Esophagus squamous epithelium (tissue), 5 donors: Measurements from ENCODE around the gene LGR4. TPM values are rescaled to one million over a fixed set of nuclear protein-coding genes. Genes with fewer than 3 reads are reported as not detected.

ENCODE experiments used
- DNase-seq: peaks from one replicate; lab custom pipeline; 2025; lab: John Stamatoyannopoulos, UW
- H3K27ac ChIP-seq, 4 donors: fragments of 200-600 bp; sonication (generic); one replicate each; pipeline ENCODE4 v1.5.1; 2016 to 2019; ENCODE audit warnings: mild to moderate bottlenecking in 1 of 4
- H3K27me3 ChIP-seq, 4 donors: fragments of 200-600 bp; sonication (generic); 1 replicate in 3 of 4; 2 replicates in 1 of 4; pipeline versions ENCODE4 v1.5.1 to v1.6.0; 2017 to 2021; ENCODE audit warnings: antibody characterized with exemption in 1 of 4
- H3K36me3 ChIP-seq, 3 donors: fragments of 200-600 bp; sonication (generic); one replicate each; pipeline ENCODE4 v1.5.1; 2016 to 2019
- H3K4me1 ChIP-seq, 3 donors: fragments of 200-600 bp; sonication (generic); one replicate each; pipeline ENCODE4 v1.5.1; 2017 to 2019
- H3K4me3 ChIP-seq, 4 donors: fragments of 200-600 bp; sonication (generic); 1 replicate in 3 of 4; 2 replicates in 1 of 4; pipeline ENCODE4 v1.5.1; 2016 to 2019; ENCODE audit warnings: mild to moderate bottlenecking in 2 of 4, moderate library complexity in 1 of 4
- H3K9me3 ChIP-seq, 3 donors: fragments of 200-600 bp; sonication (generic); one replicate each; pipeline ENCODE4 v1.5.1; 2016 to 2019
- POLR2A ChIP-seq, 4 donors: fragments of 450-650 bp; IDR thresholded peaks; one replicate each; pipeline ENCODE4 v1.6.1; 2017; ENCODE audit warnings: antibody characterized with exemption in 4 of 4, mild to moderate bottlenecking in 4 of 4, moderate library complexity in 3 of 4
- WGBS, 2 donors: methylation state at CpG; one replicate each; pipeline ENCODE4 v1.1.5; 2018; 5-methylcytosine and 5-hydroxymethylcytosine counted together
- intact Hi-C: fragments of 100-400 bp; cut with DNase I; formaldehyde crosslinking; loops from one replicate; pipeline ENCODE4 v1.15.0; 2022
- total RNA-seq, 4 donors: library from RNA; depleted of rRNA; stranded (reverse); fragments of >200 nt; gene quantifications; one replicate each; pipeline ENCODE4 v1.1.0, GENCODE V29; 2016
- TF ChIP-seq, protein P1 (sequence below), 6 experiments: fragments of 450-650 bp in 4 of 6; fragments of 200-600 bp in 2 of 6; sonication (generic) in 2 of 6; IDR thresholded peaks; one replicate each; pipeline ENCODE4 v1.5.1; 2016 to 2019; ENCODE audit warnings: antibody characterized with exemption in 6 of 6, mild to moderate bottlenecking in 4 of 6, moderate library complexity in 4 of 6
- donor health status: DM: yes; HTN: yes; CAD: no.

The LGR4 gene
- total RNA-seq, 4 donors from 2014 or later, result 22.3 to 45.6 (median 35.1) TPM

DNA sequence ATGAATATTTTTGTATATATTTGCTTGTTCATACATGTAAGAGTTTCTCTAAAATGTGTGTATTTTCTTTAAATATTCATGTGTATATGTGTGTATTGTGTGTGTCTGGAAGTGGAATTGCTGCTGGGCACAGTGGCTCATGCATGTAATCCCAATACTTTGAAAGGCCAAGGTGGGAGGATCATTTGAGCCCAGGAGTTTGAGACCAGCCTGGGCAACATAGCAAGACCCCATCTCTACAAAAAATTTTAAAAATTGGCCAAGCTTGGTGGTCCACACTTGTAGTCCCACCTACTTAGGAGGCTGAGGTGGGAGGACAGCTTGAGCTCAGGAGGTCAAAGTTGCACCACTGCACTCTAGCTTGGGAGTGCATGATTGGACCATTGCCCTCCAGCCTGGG lies 4.7 kb upstream of the LGR4 start:
- DNase-seq, result no peak
- Histone ChIP-seq H3K36me3 (no peaks in the 10 kb centered on the region), H3K4me3 (no peak overlapping the region), H3K4me1 (peaks cover 4 to 9% (median 6%) of the 10 kb centered on the region in 3 donors), H3K9me3 (no peaks in the 10 kb centered on the region), H3K27me3 (no peaks in the 10 kb centered on the region), H3K27ac (no peak overlapping the region)
- TF ChIP-seq, protein P1, sequence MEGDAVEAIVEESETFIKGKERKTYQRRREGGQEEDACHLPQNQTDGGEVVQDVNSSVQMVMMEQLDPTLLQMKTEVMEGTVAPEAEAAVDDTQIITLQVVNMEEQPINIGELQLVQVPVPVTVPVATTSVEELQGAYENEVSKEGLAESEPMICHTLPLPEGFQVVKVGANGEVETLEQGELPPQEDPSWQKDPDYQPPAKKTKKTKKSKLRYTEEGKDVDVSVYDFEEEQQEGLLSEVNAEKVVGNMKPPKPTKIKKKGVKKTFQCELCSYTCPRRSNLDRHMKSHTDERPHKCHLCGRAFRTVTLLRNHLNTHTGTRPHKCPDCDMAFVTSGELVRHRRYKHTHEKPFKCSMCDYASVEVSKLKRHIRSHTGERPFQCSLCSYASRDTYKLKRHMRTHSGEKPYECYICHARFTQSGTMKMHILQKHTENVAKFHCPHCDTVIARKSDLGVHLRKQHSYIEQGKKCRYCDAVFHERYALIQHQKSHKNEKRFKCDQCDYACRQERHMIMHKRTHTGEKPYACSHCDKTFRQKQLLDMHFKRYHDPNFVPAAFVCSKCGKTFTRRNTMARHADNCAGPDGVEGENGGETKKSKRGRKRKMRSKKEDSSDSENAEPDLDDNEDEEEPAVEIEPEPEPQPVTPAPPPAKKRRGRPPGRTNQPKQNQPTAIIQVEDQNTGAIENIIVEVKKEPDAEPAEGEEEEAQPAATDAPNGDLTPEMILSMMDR (IDR thresholded peaks at IDR 0.05), result no peak
- TF ChIP-seq POLR2A (IDR thresholded peaks at IDR 0.05), result no peak
- intact Hi-C loops, result no loop called here

DNA sequence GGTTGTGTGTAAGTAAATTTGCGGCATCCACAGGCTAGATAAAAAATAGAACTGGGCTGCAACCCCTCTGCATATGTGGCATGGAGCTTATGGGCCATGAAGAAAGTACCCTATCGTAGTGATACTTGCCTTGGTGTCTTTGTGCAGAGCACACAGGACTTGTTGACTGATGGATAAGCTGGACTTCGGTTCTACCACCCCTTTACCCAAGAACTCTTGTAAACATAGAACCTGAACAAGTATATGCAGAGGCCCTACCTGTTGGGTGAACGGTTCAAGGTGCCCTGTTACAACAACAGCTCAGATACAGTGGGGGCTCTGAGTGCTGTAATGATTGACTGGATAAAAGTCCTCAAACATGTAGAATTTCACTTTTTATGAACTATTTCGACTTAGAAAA lies 3.0 kb upstream of the LGR4 start:
- H3K27me3 ChIP-seq, result peaks cover 0 to 3% (median 0%) of the 10 kb centered on the region in 4 donors
- intact Hi-C loops, result no loop called here
- DNase-seq, result no peak
- H3K4me1 ChIP-seq, result peaks cover 4 to 23% (median 11%) of the 10 kb centered on the region in 3 donors
- TF ChIP-seq, protein P1 (IDR thresholded peaks at IDR 0.05), result no peak
- no peak for TF ChIP-seq POLR2A (IDR thresholded peaks at IDR 0.05)
- H3K9me3 ChIP-seq, result no peaks in the 10 kb centered on the region
- no peaks in the 10 kb centered on the region for H3K36me3 ChIP-seq
- WGBS, 2 donors, result 89 to 90% methylated on average over 5 of the region's 5 CpGs
- H3K27ac ChIP-seq, result no peak overlapping the region
- H3K4me3 ChIP-seq, result no peak overlapping the region

DNA sequence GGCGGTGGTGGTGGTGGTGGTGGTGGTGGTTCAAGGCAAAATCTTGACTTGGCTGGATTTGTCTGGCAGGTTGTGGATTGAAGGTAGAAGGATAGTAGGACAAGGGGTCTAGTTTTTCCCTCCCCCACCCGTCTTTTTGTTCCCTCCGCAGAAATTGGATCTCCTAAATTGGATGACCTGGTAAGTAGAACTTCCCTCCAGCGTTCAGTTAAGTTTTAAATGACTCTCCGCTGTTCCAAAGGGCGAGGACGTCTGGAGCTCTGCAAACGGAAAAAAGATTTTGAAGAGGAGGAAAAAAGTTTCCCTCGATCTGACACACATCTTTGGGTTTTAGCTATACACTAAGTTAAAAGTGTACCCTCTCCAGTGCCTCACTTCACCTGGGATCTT lies 422 bp upstream of the LGR4 start:
- peak overlapping the region; percentile 68 to 97 (median 89) for H3K4me3 ChIP-seq
- WGBS, 2 donors, result 7 to 22% methylated on average over 8 of the region's 9 CpGs
- no peaks in the 10 kb centered on the region for H3K36me3 ChIP-seq
- H3K27me3 ChIP-seq, result peaks cover 0 to 3% (median 0%) of the 10 kb centered on the region in 4 donors
- DNase-seq, result no peak
- intact Hi-C loops, result no loop called here
- TF ChIP-seq POLR2A (IDR thresholded peaks at IDR 0.05), result no peak
- TF ChIP-seq, protein P1 (IDR thresholded peaks at IDR 0.05), result no peak
- peaks cover 4 to 49% (median 11%) of the 10 kb centered on the region in 3 donors for H3K4me1 ChIP-seq
- H3K27ac ChIP-seq, result peak overlapping the region; percentile 7 to 93 (median 60)
- no peaks in the 10 kb centered on the region for H3K9me3 ChIP-seq

DNA sequence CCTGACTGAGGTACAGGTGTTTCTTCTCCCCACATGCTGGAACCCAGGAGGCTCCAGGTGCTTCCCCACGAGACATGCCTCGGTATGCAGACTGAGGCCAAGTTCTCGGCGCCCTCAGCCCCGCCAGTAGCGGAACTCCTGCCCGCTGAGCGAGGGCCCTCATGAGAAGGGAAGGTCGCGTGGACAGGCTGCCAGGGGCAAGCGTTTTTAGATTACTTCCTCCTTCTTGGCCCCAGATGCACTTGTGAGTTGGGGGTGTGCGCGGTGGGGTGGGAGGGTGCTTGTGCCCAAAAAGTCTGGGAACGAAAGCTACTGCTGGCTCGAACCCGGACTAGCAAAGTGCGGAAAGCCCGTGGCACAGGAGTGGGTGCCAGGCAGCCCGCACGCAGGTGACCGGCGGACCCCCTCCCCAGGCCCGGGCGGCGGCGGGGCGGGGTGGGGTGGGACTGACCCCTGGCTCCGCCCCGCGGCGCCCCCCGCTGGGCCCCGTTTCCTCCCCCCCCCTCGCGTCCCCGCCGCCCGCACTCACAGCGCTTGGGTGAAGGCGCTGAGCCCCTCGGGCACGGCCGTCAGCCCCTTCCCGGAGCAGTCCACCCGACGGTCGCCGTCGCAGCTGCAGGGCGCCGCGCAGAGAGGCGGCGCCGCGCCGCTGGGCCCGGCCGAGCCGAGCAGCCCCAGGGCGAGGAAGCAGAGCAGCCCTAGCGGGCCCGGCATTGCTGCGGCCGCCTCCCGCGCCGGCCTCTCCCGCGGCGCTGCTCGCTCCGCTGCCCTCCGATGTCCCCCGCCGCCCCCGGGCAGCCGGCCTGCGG lies 797 bp downstream of the LGR4 start:
- no peak for DNase-seq
- 2% methylated on average over 10 of the region's 79 CpGs; no CpG with 5 or more reads in 1 of the 2 donors for WGBS, 2 donors
- no peaks in the 10 kb centered on the region for H3K9me3 ChIP-seq
- TF ChIP-seq, protein P1 (IDR thresholded peaks at IDR 0.05), result no peak
- no peak for TF ChIP-seq POLR2A (IDR thresholded peaks at IDR 0.05)
- intact Hi-C loops, result no loop called here
- peak overlapping the region; percentile 68 to 97 (median 89) for H3K4me3 ChIP-seq
- peaks cover 11 to 61% (median 12%) of the 10 kb centered on the region in 3 donors for H3K4me1 ChIP-seq
- H3K27ac ChIP-seq, result peak overlapping the region; percentile 81 to 93 (median 90)
- peaks cover 0 to 3% (median 0%) of the 10 kb centered on the region in 4 donors for H3K27me3 ChIP-seq
- no peaks in the 10 kb centered on the region for H3K36me3 ChIP-seq
